GM12892 (cell line): ENCODE results near the gene PLA2G4E.

Experiments
- DNase-seq: peaks from one replicate; pipeline ENCODE4 v3.0.0; 2011; ENCODE audit not compliant: insufficient read length
- FAIRE-seq: peaks from 2 replicates; lab custom pipeline; 2011; peaks lifted over from hg19 to GRCh38; lab: Jason Lieb, UNC
- POLR2A ChIP-seq: IDR thresholded peaks from 2 replicates; pipeline ENCODE4 v1.6.1; 2011; ENCODE audit warnings: low read depth, low read length, control low read depth
- POLR2AphosphoS5 ChIP-seq: IDR thresholded peaks from 2 replicates; pipeline ENCODE4 v1.6.1; 2011; ENCODE audit warnings: low read depth, low read length, control low read depth
- TAF1 ChIP-seq: IDR thresholded peaks from 2 replicates; pipeline ENCODE4 v1.6.1; 2011; ENCODE audit warnings: low read depth, mild to moderate bottlenecking, control low read depth, low read length, borderline replicate concordance

Gene PLA2G4E

DNA sequence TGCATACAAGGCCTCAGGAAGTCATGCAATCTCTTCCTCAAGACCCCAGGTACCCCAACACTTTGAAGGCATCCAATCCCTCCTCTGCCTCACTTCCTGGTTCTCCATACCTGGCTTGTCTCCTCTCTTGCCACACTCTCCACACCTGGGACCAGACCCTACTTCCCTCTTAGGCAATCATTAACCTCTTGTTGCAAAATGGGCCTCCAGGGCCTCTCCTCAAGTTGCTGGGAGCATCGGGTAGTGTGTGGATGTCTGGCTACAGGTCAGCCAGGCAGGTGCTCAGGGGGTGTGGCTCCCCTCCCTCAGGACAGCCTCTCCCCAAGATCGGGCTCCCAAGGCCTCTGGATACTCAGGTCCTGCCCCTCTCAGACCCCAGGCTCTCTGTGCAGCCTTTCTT lies 8.6 kb downstream of the PLA2G4E start:
- no peak for TF ChIP-seq TAF1
- no peak for TF ChIP-seq POLR2A
- no peak for TF ChIP-seq POLR2AphosphoS5
- FAIRE-seq (no peak), DNase-seq (no peak)

DNA sequence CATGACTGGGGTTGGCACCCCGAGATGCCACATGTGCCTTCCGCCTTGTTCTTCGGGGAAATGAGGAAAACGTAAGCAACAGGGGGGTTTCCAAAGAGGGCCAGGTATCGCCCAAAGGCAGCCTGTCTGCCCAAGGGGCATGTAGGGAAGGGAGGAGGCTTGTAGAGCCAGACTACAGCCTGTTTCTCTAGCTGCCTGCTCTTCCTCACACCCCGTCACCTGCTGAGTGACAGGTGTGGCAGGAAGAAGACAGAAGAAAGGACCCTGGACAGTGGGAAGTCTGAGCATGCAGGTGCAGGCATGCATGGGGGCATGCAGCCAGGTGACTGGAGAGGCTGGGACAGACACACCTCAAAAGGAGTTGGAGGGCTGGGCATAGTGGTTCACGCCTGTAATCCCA lies 9.8 kb downstream of the PLA2G4E start:
- no peak for DNase-seq
- no peak for TF ChIP-seq TAF1
- TF ChIP-seq POLR2AphosphoS5 = no peak
- no peak for TF ChIP-seq POLR2A
- FAIRE-seq = peak; percentile 33

DNA sequence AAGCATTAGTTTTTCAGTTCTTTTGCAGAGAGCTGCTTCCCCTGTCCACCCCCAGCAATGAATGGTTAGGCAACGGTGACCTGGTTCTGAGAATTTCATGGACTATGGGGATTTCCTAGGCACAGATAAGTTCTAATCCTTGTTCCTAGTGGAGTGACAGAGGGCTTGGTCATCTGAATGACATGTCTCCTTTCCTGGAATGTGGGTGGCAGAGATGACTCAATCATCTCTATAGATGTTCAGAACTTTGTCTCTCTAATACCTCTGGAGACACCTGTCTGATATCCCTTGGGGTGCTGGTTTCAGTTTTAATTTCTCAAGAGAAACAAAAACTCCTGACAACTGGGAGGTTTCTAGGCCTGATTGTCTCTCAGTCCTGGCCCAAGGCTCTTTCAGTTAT lies 10.4 kb downstream of the PLA2G4E start:
- TF ChIP-seq POLR2A = no peak
- TF ChIP-seq TAF1 = no peak
- TF ChIP-seq POLR2AphosphoS5 = no peak
- DNase-seq (peak; percentile 42), FAIRE-seq (peak; percentile 44)

DNA sequence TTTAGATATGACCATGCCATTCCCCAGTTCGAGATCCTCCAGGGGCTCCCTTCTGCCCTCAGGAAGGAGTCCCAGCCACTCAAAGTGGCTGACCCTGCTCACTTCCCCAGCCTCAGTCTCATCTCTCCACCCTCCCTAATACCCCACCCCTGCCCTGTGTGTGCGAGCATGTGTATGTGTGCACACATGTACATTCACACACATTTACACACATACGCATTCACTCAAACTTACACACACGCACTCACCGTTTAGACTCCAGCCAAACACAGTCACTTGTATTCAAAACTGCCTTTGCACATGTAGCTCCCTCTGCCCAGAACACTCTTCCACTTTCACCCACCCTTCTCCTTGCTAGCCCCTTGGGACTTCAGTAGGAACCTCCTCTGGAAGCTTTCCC lies 11.4 kb downstream of the PLA2G4E start:
- TF ChIP-seq POLR2A = no peak
- TF ChIP-seq TAF1 = no peak
- TF ChIP-seq POLR2AphosphoS5 = no peak
- FAIRE-seq (no peak), DNase-seq (no peak)

DNA sequence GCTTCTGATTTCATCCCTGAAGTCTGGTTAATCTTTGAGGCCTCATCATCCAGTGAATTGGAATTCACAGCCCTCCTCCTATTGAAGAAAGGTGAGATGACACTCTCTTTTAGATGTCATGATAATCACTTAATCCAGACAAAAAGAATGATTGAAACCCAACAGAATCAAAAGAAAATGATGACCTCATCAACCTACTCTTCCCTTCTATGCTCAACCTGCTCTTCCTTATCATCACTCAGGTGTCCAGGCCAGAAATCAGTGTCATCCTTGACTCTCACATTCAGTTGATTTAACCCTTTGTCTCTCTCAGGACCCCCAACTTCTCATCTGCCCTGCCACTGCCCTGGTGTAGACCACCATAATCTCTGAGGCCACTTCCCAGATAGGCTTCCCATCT lies 11.8 kb downstream of the PLA2G4E start:
- FAIRE-seq (no peak), DNase-seq (no peak)
- TF ChIP-seq POLR2AphosphoS5 (no peak), POLR2A (no peak), TAF1 (no peak)

DNA sequence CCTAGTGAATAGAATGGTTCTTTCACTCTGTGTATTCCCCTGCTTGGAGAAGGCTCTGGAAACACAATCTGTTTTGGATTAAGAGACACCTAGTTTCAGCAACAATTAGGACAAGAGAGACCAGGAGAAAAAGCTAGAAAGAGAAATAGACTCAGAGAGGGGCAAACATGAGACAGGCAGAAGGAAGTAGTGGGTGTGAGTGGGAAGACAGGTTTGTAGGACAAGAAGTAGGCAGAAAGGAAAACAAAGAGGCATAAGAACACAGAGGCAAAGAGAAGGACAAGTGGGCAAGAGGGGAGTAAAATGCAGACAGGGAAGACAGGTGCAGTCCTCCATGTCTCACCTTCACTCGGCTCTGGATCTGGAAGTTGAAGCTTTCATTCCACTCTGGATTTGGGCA lies 13.5 kb downstream of the PLA2G4E start:
- FAIRE-seq (no peak), DNase-seq (no peak)
- TF ChIP-seq POLR2AphosphoS5 = no peak
- no peak for TF ChIP-seq POLR2A
- no peak for TF ChIP-seq TAF1

DNA sequence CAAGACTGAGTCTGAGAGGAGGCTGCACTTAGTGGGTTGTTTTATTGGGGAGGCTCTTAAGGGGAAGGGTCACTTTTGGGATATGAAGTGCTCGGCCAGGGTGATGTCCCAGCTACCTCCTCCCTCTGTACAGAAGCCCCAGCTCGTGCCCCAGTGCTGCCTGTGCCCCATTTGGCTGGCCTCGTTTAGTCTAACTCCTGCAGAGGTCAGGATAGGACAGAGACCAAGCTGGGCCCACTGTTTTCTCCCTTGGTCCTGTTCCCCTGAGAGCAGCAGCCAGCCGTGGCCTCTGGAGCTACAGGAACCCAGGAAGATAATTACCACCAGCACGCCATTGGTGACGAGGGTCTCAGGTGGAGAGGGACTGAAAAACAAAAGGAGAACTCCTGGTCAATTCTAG lies 18.5 kb downstream of the PLA2G4E start:
- no peak for FAIRE-seq
- no peak for TF ChIP-seq TAF1
- no peak for TF ChIP-seq POLR2AphosphoS5
- no peak for TF ChIP-seq POLR2A
- no peak for DNase-seq

DNA sequence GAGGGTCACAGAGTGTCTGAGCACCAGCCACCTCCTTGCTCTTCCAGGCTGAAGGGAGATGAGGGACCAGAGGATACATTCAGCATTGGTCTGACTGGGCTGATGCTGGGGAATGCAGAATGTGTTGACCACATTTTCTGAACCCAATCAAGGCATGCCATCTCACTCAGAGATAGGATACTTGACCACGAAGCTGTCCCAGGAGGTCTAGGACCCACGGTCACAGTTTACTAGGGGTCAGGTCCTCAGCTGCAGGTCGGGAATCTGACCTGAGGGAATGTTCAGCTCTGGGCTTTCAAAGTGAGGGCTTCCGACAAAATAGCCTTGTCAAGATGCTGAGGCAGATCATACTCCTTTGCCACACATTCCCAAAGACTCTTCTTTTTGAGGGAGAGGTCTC lies 19.6 kb downstream of the PLA2G4E start:
- TF ChIP-seq POLR2A = no peak
- no peak for TF ChIP-seq TAF1
- no peak for TF ChIP-seq POLR2AphosphoS5
- DNase-seq (no peak), FAIRE-seq (no peak)

DNA sequence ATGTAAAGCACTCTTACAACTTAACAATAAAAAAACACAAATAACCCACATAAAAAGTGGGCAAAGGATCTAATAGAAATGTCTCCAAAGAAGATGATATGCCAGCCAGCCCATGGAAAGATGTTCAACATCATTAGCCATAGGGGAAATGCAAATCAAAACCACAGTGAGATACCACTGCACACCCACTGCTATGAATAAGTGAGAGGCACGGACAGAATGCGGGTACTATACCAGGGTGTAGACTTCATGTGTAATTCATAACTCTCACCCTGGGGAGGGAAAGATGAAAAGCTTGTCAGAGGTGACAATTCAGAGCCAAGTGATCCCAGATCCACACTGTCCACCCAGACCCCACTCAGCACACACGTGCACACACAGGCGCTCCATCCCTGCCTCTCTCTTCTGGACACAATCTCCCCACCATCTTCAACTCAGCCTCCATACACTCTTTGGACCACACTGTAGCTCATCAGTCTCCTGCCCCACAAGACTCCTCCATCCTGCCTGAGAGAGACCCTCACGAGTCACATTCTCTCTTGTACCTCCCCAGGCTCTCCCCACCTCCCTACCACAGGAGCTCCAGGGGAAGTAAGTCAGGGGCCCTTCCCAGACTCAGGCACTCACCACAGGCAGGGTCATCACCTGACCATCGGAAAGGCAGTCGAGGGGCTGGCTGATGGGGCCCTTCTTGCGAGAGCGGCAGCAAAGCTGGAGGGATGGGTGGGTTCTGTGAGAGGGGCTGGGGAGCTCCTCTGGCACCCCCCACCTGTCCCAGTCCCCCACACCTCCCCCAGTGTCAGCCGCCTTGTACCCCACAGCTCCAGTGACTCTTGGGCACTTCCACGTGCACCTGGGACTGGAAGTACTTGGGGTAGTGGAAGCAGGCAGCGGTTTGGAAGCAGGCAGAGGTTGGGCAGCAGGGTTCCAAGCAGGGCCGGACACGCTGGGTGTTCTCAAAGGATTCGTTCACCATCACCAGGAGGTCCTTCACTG lies 21.3 kb downstream of the PLA2G4E start:
- TF ChIP-seq POLR2A = no peak
- no peak for TF ChIP-seq POLR2AphosphoS5
- TF ChIP-seq TAF1 = no peak
- DNase-seq = no peak
- FAIRE-seq = no peak

DNA sequence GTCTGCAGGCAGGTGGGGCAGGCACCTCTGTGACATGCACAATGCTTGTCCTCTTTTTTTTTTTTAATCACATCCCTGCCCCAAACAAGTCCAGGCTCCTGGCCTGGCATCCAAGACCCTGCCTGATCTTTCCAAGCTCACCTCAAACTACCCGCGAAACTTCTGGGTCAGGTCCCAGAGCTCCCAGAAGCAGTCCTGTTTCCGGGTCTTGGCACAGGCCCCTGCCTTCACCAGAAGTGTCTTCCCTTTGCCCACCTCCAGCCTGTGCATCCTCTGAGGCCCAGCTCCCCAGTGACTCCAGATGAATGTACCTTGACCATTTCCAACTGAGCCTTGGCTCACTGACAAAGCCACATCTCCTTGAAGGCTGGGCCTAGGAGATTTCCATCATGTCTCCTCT lies 23.0 kb downstream of the PLA2G4E start:
- TF ChIP-seq POLR2A (no peak), POLR2AphosphoS5 (no peak), TAF1 (no peak)
- FAIRE-seq = no peak
- no peak for DNase-seq

DNA sequence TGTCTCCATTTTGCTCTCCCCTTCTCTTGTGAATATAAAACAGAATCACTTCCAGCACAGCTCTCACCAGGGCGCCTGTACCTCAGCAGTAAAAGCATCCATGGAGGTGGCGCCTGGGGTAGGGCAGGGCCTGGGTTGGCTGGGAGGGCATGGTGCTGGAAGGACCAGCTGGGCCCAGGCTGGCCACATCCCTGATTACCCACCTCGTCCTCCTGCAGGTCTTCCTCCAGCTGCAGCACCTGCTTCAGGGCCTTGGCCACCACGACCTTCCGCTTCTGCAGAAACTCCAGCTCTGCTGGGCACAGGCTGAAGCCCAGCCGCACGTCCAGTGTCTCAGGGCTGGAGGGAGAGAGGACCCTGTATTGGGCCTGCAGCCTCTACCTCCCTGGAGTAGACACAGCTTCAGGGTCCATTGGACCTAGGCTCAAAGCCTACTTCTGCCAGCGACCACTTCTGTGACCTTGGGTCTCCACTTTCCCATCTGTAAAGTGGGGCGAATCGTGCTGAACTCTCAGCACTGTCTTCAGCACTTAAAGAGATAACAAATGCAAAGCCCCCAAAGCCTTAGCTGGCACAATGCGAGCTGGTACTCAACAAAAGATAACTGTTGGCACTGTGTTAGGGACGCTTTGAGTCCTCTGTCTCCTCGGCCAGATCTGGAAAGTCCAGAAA lies 23.8 kb downstream of the PLA2G4E start:
- DNase-seq (no peak), FAIRE-seq (no peak)
- TF ChIP-seq POLR2A (no peak), POLR2AphosphoS5 (no peak), TAF1 (no peak)

DNA sequence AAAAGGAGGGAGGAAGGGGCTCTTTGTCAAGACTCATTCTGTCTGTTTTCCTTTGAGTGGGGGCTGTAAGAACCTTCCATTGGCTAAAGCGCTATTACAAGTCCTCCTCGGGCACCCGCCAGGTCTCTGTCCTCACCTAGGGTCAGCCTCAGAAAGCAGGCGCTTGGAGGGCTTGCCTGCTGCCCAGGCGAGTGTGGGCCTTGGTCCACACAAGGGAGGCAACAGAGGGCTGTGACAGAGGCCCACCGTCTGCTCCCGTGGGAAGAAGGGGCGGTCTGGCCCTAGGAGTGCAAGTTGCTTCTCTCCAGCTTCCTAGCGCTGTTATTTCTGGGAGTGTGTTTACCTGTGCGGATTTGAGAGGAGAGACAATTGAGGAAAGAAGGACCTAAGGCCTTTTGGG lies 24.5 kb downstream of the PLA2G4E start:
- no peak for FAIRE-seq
- TF ChIP-seq POLR2A (no peak), POLR2AphosphoS5 (no peak), TAF1 (no peak)
- DNase-seq = no peak

DNA sequence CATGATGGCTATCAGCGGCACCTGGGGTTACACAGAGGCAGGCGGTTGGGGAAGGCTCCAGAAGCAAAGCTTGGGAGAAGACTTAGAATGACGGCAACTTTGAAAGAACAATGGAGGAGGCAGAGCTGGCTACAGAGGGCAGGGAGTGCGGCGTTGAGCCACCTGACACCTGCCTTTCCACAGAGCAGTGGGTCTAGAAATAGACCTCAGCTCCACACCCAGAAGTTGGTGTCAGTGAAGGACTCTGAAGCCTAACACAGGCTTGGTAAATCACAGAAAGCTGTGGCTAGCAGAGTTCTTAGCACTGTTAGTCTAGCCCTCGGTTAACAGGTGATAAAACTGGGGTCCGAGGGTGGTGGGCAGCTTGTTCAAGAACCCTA lies 25.4 kb downstream of the PLA2G4E start:
- FAIRE-seq = no peak
- DNase-seq = no peak
- TF ChIP-seq TAF1 (no peak), POLR2A (no peak)
